Thyroid gland (tissue), 4 donors: ENCODE results near the gene RIMBP2.

ENCODE experiments used
- POLR2A ChIP-seq, 2 donors: fragments of 450-650 bp; IDR thresholded peaks; one replicate each; pipeline ENCODE4 v1.6.1; 2017; ENCODE audit warnings: antibody characterized with exemption in 2 of 2, mild to moderate bottlenecking in 2 of 2, moderate library complexity in 1 of 2
- TF ChIP-seq, protein P1 (sequence below), 6 experiments: fragments of 200-600 bp in 3 of 6; fragments of 450-650 bp in 3 of 6; sonication (generic) in 3 of 6; IDR thresholded peaks; one replicate each; pipeline ENCODE4 v1.5.1; 2016 to 2019; ENCODE audit warnings: antibody characterized with exemption in 6 of 6, mild to moderate bottlenecking in 2 of 6, inconsistent platforms in 1 of 6, moderate library complexity in 1 of 6

DNA sequence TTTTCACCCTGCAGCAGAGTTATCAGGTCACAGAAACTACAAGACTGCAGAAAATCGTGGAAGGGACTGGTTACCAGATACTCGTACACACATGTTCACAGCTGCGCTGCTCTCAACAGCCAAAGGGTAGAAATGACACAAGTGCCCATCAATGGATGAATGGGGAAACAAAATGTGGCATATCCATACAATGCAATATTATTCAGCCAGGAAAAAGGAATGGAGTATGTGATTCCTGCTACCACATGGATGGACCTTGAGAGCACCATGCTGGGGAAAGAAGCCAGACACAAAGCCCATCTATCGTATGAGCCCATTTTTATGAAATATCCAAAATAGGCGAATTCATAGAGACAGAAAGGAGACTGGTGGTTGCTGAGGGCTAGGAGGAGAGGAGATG lies 1.7 kb upstream of the RIMBP2 start:
- TF ChIP-seq, protein P1, sequence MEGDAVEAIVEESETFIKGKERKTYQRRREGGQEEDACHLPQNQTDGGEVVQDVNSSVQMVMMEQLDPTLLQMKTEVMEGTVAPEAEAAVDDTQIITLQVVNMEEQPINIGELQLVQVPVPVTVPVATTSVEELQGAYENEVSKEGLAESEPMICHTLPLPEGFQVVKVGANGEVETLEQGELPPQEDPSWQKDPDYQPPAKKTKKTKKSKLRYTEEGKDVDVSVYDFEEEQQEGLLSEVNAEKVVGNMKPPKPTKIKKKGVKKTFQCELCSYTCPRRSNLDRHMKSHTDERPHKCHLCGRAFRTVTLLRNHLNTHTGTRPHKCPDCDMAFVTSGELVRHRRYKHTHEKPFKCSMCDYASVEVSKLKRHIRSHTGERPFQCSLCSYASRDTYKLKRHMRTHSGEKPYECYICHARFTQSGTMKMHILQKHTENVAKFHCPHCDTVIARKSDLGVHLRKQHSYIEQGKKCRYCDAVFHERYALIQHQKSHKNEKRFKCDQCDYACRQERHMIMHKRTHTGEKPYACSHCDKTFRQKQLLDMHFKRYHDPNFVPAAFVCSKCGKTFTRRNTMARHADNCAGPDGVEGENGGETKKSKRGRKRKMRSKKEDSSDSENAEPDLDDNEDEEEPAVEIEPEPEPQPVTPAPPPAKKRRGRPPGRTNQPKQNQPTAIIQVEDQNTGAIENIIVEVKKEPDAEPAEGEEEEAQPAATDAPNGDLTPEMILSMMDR (IDR thresholded peaks at IDR 0.05), result no peak
- TF ChIP-seq POLR2A (IDR thresholded peaks at IDR 0.05), result no peak
